HEK293 (cell line): ENCODE data around the gene SYNGR4.

Source experiments
- EGR2 ChIP-seq: fragments of 450-650 bp; formaldehyde crosslinking; IDR thresholded peaks from 2 replicates; pipeline ENCODE4 v1.5.1; 2016; ENCODE audit warnings: low read depth, missing biosample characterization, missing genetic modification characterization
- GLIS1 ChIP-seq: fragments of 450-650 bp; formaldehyde crosslinking; IDR thresholded peaks from 2 replicates; pipeline ENCODE4 v1.5.1; 2016; ENCODE audit warnings: missing biosample characterization, missing genetic modification characterization
- KLF9 ChIP-seq: fragments of 450-650 bp; formaldehyde crosslinking; IDR thresholded peaks from 2 replicates; pipeline ENCODE4 v1.5.1; 2016; ENCODE audit warnings: missing biosample characterization, missing genetic modification characterization, low read depth
- MZF1 ChIP-seq: fragments of 450-650 bp; formaldehyde crosslinking; IDR thresholded peaks from 2 replicates; pipeline ENCODE4 v1.5.1; 2017; ENCODE audit warnings: missing biosample characterization, missing genetic modification characterization, borderline replicate concordance
- REST ChIP-seq: fragments of 450-650 bp; formaldehyde crosslinking; IDR thresholded peaks from 2 replicates; pipeline ENCODE4 v1.5.1; 2016; ENCODE audit warnings: missing biosample characterization, missing genetic modification characterization
- SP2 ChIP-seq: fragments of 450-650 bp; formaldehyde crosslinking; IDR thresholded peaks from 2 replicates; pipeline ENCODE4 v1.5.1; 2016; ENCODE audit warnings: missing biosample characterization, missing genetic modification characterization
- ZBTB10 ChIP-seq: fragments of 450-650 bp; formaldehyde crosslinking; IDR thresholded peaks from 2 replicates; pipeline ENCODE4 v1.5.1; 2016; ENCODE audit warnings: missing biosample characterization, missing genetic modification characterization
- ZEB2 ChIP-seq: fragments of 450-650 bp; formaldehyde crosslinking; IDR thresholded peaks from 2 replicates; pipeline ENCODE4 v1.5.1; 2016; ENCODE audit warnings: missing biosample characterization, missing genetic modification characterization
- ZFHX2 ChIP-seq: fragments of 450-650 bp; formaldehyde crosslinking; conservative IDR thresholded peaks from 2 replicates; pipeline ENCODE4 v1.5.1; 2016; ENCODE audit warnings: missing biosample characterization, missing genetic modification characterization
- ZFP3 ChIP-seq: fragments of 450-650 bp; formaldehyde crosslinking; IDR thresholded peaks from 2 replicates; pipeline ENCODE4 v1.5.1; 2016; ENCODE audit warnings: low read depth, missing biosample characterization, missing genetic modification characterization
- ZNF112 ChIP-seq: fragments of 450-650 bp; formaldehyde crosslinking; IDR thresholded peaks from 2 replicates; pipeline ENCODE4 v1.5.0; 2017; ENCODE audit warnings: missing biosample characterization, missing genetic modification characterization
- ZNF140 ChIP-seq: fragments of 450-650 bp; formaldehyde crosslinking; IDR thresholded peaks from 2 replicates; pipeline ENCODE4 v1.5.1; 2016; ENCODE audit warnings: missing biosample characterization, missing genetic modification characterization
- ZNF148 ChIP-seq: fragments of 450-650 bp; formaldehyde crosslinking; IDR thresholded peaks from 2 replicates; pipeline ENCODE4 v1.5.0; 2017; ENCODE audit warnings: missing biosample characterization, missing genetic modification characterization, borderline replicate concordance
- ZNF19 ChIP-seq: fragments of 450-650 bp; formaldehyde crosslinking; IDR thresholded peaks from 2 replicates; pipeline ENCODE4; 2016; ENCODE audit warnings: missing biosample characterization, missing genetic modification characterization, low read depth
- ZNF214 ChIP-seq: fragments of 450-650 bp; formaldehyde crosslinking; IDR thresholded peaks from 2 replicates; pipeline ENCODE4 v1.5.1; 2017; ENCODE audit warnings: missing biosample characterization, mild to moderate bottlenecking, missing genetic modification characterization, borderline replicate concordance
- ZNF292 ChIP-seq: fragments of 450-650 bp; formaldehyde crosslinking; IDR thresholded peaks from 2 replicates; pipeline ENCODE4 v1.5.1; 2016; ENCODE audit warnings: low read depth, missing biosample characterization, missing genetic modification characterization, borderline replicate concordance
- ZNF37A ChIP-seq: fragments of 450-650 bp; IDR thresholded peaks from 2 replicates; pipeline ENCODE4 v1.5.1; 2018; ENCODE audit warnings: missing biosample characterization, missing genetic modification characterization
- ZNF518A ChIP-seq: fragments of 450-650 bp; formaldehyde crosslinking; conservative IDR thresholded peaks from 2 replicates; pipeline ENCODE4 v1.5.1; 2016; ENCODE audit warnings: low read depth, missing biosample characterization, missing genetic modification characterization
- ZNF548 ChIP-seq: fragments of 450-650 bp; formaldehyde crosslinking; IDR thresholded peaks from 2 replicates; pipeline ENCODE4 v1.5.1; 2016; ENCODE audit warnings: missing biosample characterization, missing genetic modification characterization
- ZNF585B ChIP-seq: fragments of 450-650 bp; formaldehyde crosslinking; IDR thresholded peaks from 2 replicates; pipeline ENCODE4 v1.5.1; 2016; ENCODE audit warnings: missing biosample characterization, missing genetic modification characterization
- ZNF610 ChIP-seq: fragments of 450-650 bp; formaldehyde crosslinking; IDR thresholded peaks from 2 replicates; pipeline ENCODE4 v1.5.1; 2016; ENCODE audit warnings: missing biosample characterization, missing genetic modification characterization, borderline replicate concordance
- ZNF660 ChIP-seq: fragments of 450-650 bp; IDR thresholded peaks from 2 replicates; pipeline ENCODE4 v1.5.1; 2018; ENCODE audit warnings: missing biosample characterization, mild to moderate bottlenecking, missing genetic modification characterization
- ZNF777 ChIP-seq: fragments of 450-650 bp; formaldehyde crosslinking; IDR thresholded peaks from 2 replicates; pipeline ENCODE4 v1.5.1; 2017; ENCODE audit warnings: missing biosample characterization, missing genetic modification characterization, borderline replicate concordance
- ZSCAN23 ChIP-seq: fragments of 450-650 bp; formaldehyde crosslinking; IDR thresholded peaks from 2 replicates; pipeline ENCODE4 v1.5.1; 2016; ENCODE audit warnings: missing biosample characterization, missing genetic modification characterization

The SYNGR4 gene

GRCh38 chr19:48418317-48419064 lies 54.3 kb downstream of the SYNGR4 start (continued):
- TF ChIP-seq ZFP3 (no peak), EGR2 (tag by site-specific recombination) (peak; percentile 31; the same call in 1 of the 2 replicates), ZNF214 (tag by site-specific recombination) (no peak), ZNF548 (no peak), ZNF140 (tag by site-specific recombination) (no peak), ZNF292 (tag by site-specific recombination) (no peak), KLF9 (no peak), ZEB2 (tag by site-specific recombination) (no peak), ZNF610 (tag by site-specific recombination) (no peak), ZFHX2 (tag by site-specific recombination) (peak; percentile 30; the same call in 1 of the 2 replicates), REST (tag by site-specific recombination) (no peak), GLIS1 (tag by site-specific recombination) (peak; percentile 77), ZNF518A (tag by site-specific recombination) (no peak), ZNF37A (tag by site-specific recombination) (no peak), ZBTB10 (tag by site-specific recombination) (no peak), ZSCAN23 (tag by site-specific recombination) (no peak), ZNF148 (tag by site-specific recombination) (no peak), MZF1 (tag by site-specific recombination) (no peak), ZNF660 (tag by site-specific recombination) (no peak), ZNF19 (tag by site-specific recombination) (no peak), SP2 (tag by site-specific recombination) (peak; percentile 34; the same call in 1 of the 2 replicates), ZNF777 (no peak), ZNF112 (no peak), ZNF585B (tag by site-specific recombination) (no peak)
